A673 (cell line): ENCODE measurements around the gene COL4A6.
"Not testable (repeated sequence)": the region's sequence is repeated elsewhere in the genome, so short reads cannot be mapped to it uniquely, and the experiment has no call there.

Source experiments
- EZH2 ChIP-seq: fragments of 200-600 bp; sonication (generic); IDR thresholded peaks from 2 replicates; pipeline ENCODE4 v1.6.1; 2017; ENCODE audit warnings: borderline replicate concordance, low read depth, mild to moderate bottlenecking, mixed read lengths, antibody characterized with exemption, low read length; ENCODE audit not compliant: poor library complexity, severe bottlenecking
- TF ChIP-seq, protein P1 (sequence below): fragments of 300-800, 200-600 bp; sonication (generic); conservative IDR thresholded peaks from 2 replicates; pipeline ENCODE4 v1.5.1; 2017; ENCODE audit warnings: low read depth, mild to moderate bottlenecking, antibody characterized with exemption, low read length, moderate library complexity, mixed read lengths

DNA sequence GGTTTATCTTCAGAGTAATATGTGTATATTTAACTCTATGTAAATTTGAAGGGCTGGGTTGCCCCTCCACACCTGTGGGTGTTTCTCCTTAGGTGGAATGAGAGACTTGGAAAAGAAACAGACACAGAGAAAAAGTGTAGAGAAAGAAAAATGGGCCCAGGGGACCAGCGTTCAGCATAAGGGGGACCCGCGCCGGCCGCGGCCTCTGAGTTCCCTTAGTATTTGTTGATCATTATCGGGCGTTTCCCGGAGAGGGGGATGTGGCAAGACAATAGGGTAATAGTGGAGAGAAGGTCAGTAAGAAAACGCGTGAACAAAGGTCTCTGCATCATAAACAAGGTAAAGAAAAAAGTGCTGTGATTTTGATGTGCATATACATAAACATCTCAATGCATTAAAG, 61.4 kb downstream of the COL4A6 start:
- TF ChIP-seq, protein P1, sequence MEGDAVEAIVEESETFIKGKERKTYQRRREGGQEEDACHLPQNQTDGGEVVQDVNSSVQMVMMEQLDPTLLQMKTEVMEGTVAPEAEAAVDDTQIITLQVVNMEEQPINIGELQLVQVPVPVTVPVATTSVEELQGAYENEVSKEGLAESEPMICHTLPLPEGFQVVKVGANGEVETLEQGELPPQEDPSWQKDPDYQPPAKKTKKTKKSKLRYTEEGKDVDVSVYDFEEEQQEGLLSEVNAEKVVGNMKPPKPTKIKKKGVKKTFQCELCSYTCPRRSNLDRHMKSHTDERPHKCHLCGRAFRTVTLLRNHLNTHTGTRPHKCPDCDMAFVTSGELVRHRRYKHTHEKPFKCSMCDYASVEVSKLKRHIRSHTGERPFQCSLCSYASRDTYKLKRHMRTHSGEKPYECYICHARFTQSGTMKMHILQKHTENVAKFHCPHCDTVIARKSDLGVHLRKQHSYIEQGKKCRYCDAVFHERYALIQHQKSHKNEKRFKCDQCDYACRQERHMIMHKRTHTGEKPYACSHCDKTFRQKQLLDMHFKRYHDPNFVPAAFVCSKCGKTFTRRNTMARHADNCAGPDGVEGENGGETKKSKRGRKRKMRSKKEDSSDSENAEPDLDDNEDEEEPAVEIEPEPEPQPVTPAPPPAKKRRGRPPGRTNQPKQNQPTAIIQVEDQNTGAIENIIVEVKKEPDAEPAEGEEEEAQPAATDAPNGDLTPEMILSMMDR = not testable (repeated sequence)
- TF ChIP-seq EZH2 = not testable (repeated sequence)
